ENCODE results near the gene MIEN1.

DNA sequence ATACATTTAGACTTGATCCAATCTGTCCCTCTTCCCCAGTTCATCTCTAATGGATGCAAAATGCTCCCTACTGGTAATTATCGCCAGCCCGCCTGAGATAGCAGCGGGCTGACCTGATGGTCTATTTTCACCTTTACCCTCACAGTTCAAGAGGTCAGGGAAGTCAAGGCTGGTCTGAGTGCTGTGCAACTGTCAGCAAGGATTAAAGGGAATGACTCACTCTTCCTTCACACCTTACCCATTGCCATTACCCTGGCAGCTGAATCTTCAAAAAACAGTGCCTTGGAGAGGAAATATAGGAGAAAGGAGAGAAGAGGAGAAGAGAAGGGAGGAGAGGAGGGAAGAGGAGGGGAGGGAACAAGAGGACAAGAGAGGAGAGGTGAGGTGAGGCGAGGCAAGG lies 43.7 kb upstream of the MIEN1 start:
- TF ChIP-seq GATA3 (IDR thresholded peaks at IDR 0.05; ENCODE audit: low read depth, low read length) (no peak), GATA2 (IDR thresholded peaks at IDR 0.05; ENCODE audit: low read depth, low read length) (no peak)
